ENCODE measurements around the gene PDE11A. TPM values are rescaled to one million over a fixed set of nuclear protein-coding genes. Genes with fewer than 3 reads are reported as not detected.

Gene PDE11A
- total and polyA plus RNA-seq, 8 donors = 0.28 to 5.0 (median 1.7) TPM

GRCh38 chr2:177742851-177743250, 329.7 kb downstream of the PDE11A start:
- FAIRE-seq = no peak

GRCh38 chr2:177741866-177742265, 330.7 kb downstream of the PDE11A start:
- intact Hi-C loops (cut with DNase I) = no loop called here
- Histone ChIP-seq H3K4me3 (no peak overlapping the region), H3K9me3 (no peaks in the 10 kb centered on the region), H3K4me1 (no peaks in the 10 kb centered on the region), H3K36me3 (no peaks in the 10 kb centered on the region), H3K27ac (no peak overlapping the region), H3K27me3 (no peaks in the 10 kb centered on the region)
- no peak for TF ChIP-seq CTCF (IDR thresholded peaks at IDR 0.05)
- FAIRE-seq = no peak
- 93 to 98% methylated on average over 2 of the region's 2 CpGs for WGBS, 2 donors
- ATAC-seq = no peak
- DNase-seq = no peak

More at GRCh38 chr2:177742851-177743250, 329.7 kb downstream of the PDE11A start:
- no peaks in the 10 kb centered on the region for H3K4me1 ChIP-seq
- no peaks in the 10 kb centered on the region for H3K36me3 ChIP-seq
- H3K27me3 ChIP-seq = no peaks in the 10 kb centered on the region
- TF ChIP-seq CTCF (IDR thresholded peaks at IDR 0.05) = no peak
- 81% methylated on average over 3 of the region's 3 CpGs for WGBS, 2 donors
- no peak for DNase-seq
- no peak for ATAC-seq
- H3K4me3 ChIP-seq = no peak overlapping the region
- no peaks in the 10 kb centered on the region for H3K9me3 ChIP-seq
- H3K27ac ChIP-seq = no peak overlapping the region
- intact Hi-C loops (cut with DNase I) = no loop called here

- TF ChIP-seq CTCF (IDR thresholded peaks at IDR 0.05) = no peak
- Histone ChIP-seq H3K27ac (no peak overlapping the region), H3K4me3 (no peak overlapping the region), H3K36me3 (no peaks in the 10 kb centered on the region), H3K4me1 (no peaks in the 10 kb centered on the region), H3K9me3 (no peaks in the 10 kb centered on the region), H3K27me3 (no peaks in the 10 kb centered on the region)
- FAIRE-seq = no peak
- ATAC-seq = no peak
- 74 to 78% methylated on average over 1 of the region's 1 CpG for WGBS, 2 donors
- intact Hi-C loops (cut with DNase I) = no loop called here
- no peak for DNase-seq
These were observed 331.9 kb downstream of the PDE11A start for GRCh38 chr2:177740700-177741099.

GRCh38 chr2:177738461-177739235, 333.9 kb downstream of the PDE11A start:
- no peak for ATAC-seq
- no peak for DNase-seq
- H3K36me3 ChIP-seq = no peaks in the 10 kb centered on the region
- no peak overlapping the region for H3K4me3 ChIP-seq
- no peak overlapping the region for H3K27ac ChIP-seq
- intact Hi-C loops (cut with DNase I) = no loop called here
- H3K27me3 ChIP-seq = no peaks in the 10 kb centered on the region
- 74% methylated on average over 7 of the region's 7 CpGs for WGBS, 2 donors
- H3K4me1 ChIP-seq = no peaks in the 10 kb centered on the region
- no peak for FAIRE-seq
- H3K9me3 ChIP-seq = no peaks in the 10 kb centered on the region
- no peak for TF ChIP-seq CTCF (IDR thresholded peaks at IDR 0.05)

GRCh38 chr2:177735318-177735803, 337.2 kb downstream of the PDE11A start:
- peaks cover 0 to 5% (median 0%) of the 10 kb centered on the region in 4 donors for H3K27me3 ChIP-seq
- TF ChIP-seq CTCF (IDR thresholded peaks at IDR 0.05) = no peak
- DNase-seq (no peak), ATAC-seq (no peak), FAIRE-seq (no peak)
- intact Hi-C loops (cut with DNase I) = no loop called here
- H3K36me3 ChIP-seq = no peaks in the 10 kb centered on the region
- H3K27ac ChIP-seq = no peak overlapping the region
- H3K9me3 ChIP-seq = no peaks in the 10 kb centered on the region
- no peak overlapping the region for H3K4me3 ChIP-seq
- H3K4me1 ChIP-seq = no peaks in the 10 kb centered on the region
- WGBS, 2 donors = 96 to 99% methylated on average over 6 of the region's 6 CpGs

All from pancreas (tissue), 10 donors.